SK-N-MC (cell line): ENCODE data around the gene ARHGAP23.
A peak's percentile ranks its signal among the peaks of the same experiment; 100 is the strongest.

ENCODE experiments used
- DNase-seq: peaks from one replicate; pipeline ENCODE4 v3.0.0-alpha.2; 2011; ENCODE audit warnings: low read depth, low spot score
- H3K27ac ChIP-seq: fragments of 200-600 bp; sonication (generic); 2 replicates; pipeline ENCODE4 v1.5.1; 2016; ENCODE audit warnings: mixed run types
- H3K36me3 ChIP-seq: fragments of 200-600 bp; sonication (generic); 2 replicates; pipeline ENCODE4 v1.6.1; 2017; ENCODE audit warnings: antibody characterized with exemption, low read length, mixed read lengths; ENCODE audit not compliant: insufficient read depth
- H3K4me3 ChIP-seq: fragments of 200-600 bp; sonication (generic); 2 replicates; pipeline ENCODE4 v1.5.1; 2016
- H3K9ac ChIP-seq: fragments of 200-600 bp; sonication (generic); 2 replicates; pipeline ENCODE4 v1.8.0; 2017; ENCODE audit warnings: mixed run types, mixed read lengths; ENCODE audit not compliant: insufficient read length
- H3K9me3 ChIP-seq: fragments of 200-600 bp; sonication (generic); 2 replicates; pipeline ENCODE4 v1.6.1; 2017; ENCODE audit warnings: low read depth, mild to moderate bottlenecking, antibody characterized with exemption, low read length, moderate library complexity, mixed read lengths
- EZH2 ChIP-seq: fragments of 200-600 bp; sonication (generic); IDR thresholded peaks from one replicate; pipeline ENCODE4 v1.6.1; 2017; ENCODE audit warnings: antibody characterized with exemption
- FOXP2 ChIP-seq: optimal IDR thresholded peaks from 2 replicates; pipeline ENCODE3; 2011; ENCODE audit warnings: mild to moderate bottlenecking, moderate library complexity; ENCODE audit not compliant: insufficient read depth; ENCODE audit errors: extremely low read length, control extremely low read depth
- POLR2AphosphoS5 ChIP-seq: IDR thresholded peaks from 2 replicates; pipeline ENCODE4 v1.6.1; 2012; ENCODE audit warnings: mild to moderate bottlenecking, low read depth, low read length, borderline replicate concordance

ARHGAP23 gene

GRCh38 chr17:38418693-38419507 lies 9.4 kb upstream of the ARHGAP23 start:
- peak overlapping the region; percentile 64 for H3K4me3 ChIP-seq
- no peak overlapping the region for H3K9ac ChIP-seq
- H3K36me3 ChIP-seq, result no peaks in the 10 kb centered on the region
- no peak for TF ChIP-seq POLR2AphosphoS5
- TF ChIP-seq EZH2, result no peak
- no peak for TF ChIP-seq FOXP2
- no peak for DNase-seq
- no peak overlapping the region for H3K27ac ChIP-seq
- no peaks in the 10 kb centered on the region for H3K9me3 ChIP-seq

GRCh38 chr17:38419508-38419981 lies 8.7 kb upstream of the ARHGAP23 start:
- H3K9ac ChIP-seq, result no peak overlapping the region
- H3K4me3 ChIP-seq, result peak overlapping the region; percentile 64
- H3K36me3 ChIP-seq, result no peaks in the 10 kb centered on the region
- H3K9me3 ChIP-seq, result no peaks in the 10 kb centered on the region
- no peak overlapping the region for H3K27ac ChIP-seq
- no peak for TF ChIP-seq FOXP2
- DNase-seq, result no peak

DNA sequence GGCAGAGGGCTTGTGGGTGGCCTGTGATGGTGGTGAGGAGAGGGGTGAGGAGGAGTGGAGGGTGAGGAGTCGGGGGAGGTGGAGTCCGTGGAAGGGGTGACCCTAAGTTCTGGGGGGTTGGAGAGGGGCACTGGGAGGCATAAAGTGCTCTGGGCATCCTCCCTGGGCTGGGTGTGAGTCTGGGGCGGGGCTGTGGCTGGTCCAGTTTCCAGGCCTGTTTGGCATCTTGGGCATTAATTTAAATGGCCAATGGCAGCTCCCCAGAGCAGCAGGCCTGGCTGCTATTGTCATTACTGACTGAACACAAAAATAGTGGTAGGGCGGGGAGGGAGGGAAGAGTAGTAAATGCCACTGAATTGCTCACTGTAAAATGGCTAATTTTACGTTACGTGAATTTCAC lies 7.7 kb upstream of the ARHGAP23 start:
- Histone ChIP-seq H3K9me3 (no peaks in the 10 kb centered on the region), H3K4me3 (no peak overlapping the region), H3K9ac (no peak overlapping the region), H3K27ac (no peak overlapping the region), H3K36me3 (no peaks in the 10 kb centered on the region)
- no peak for TF ChIP-seq POLR2AphosphoS5
- TF ChIP-seq EZH2, result no peak
- no peak for TF ChIP-seq FOXP2
- DNase-seq, result no peak

- Histone ChIP-seq H3K9ac (no peak overlapping the region), H3K27ac (no peak overlapping the region), H3K9me3 (no peaks in the 10 kb centered on the region), H3K36me3 (no peaks in the 10 kb centered on the region), H3K4me3 (peak overlapping the region; percentile 44)
- no peak for DNase-seq
- TF ChIP-seq FOXP2 (no peak), EZH2 (no peak)
Measured at GRCh38 chr17:38421171-38421841, 7.0 kb upstream of the ARHGAP23 start.

DNA sequence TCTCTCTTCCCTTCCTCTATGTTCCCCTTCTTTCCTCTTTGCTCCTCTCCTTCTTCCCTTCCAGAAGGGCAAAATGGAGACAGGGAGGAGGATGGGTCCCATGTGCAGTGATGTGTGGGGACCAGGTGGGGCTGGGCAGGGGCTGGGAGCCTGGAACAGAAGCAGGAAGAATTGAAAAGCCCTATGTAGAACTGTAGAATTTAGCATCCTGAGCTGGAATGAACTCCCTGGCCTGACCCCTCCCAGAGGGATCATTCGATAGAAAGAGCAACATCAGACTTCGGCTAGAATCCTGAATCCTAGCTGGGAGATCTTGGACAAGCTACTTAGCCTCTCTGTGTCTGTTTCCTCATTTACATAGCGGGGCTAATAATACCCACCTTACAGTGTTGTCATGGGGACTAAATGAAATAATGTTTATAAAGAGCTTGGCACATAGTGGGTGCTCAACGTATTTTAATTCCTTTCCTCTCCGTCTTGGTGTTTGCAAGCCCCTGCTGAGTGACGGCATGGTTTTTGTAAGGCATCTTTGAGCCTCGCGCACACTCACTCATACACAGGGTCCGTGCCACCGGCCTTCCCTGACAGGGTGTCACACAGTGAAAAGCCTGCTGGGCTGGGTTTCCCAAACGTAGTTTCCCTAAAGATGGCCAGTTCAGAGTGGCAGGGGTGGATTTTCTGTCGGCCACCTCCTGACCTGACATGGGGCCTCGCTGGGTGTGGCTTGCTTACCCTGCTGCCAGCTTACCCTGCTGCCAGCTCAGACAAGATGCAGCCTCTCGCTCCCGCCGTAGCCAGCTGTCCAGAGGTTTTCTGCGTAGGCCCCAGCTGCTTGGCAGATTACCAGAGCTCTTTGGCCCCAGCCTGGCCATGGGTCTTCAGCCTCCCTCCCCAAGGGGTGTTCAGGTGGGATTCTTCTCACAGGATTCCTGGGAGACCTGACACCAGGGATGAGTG lies 6.1 kb upstream of the ARHGAP23 start:
- H3K27ac ChIP-seq, result no peak overlapping the region
- TF ChIP-seq EZH2, result no peak
- no peak for TF ChIP-seq POLR2AphosphoS5
- no peak for TF ChIP-seq FOXP2
- H3K9ac ChIP-seq, result no peak overlapping the region
- H3K4me3 ChIP-seq, result peak overlapping the region; percentile 44; the same call in 1 of the 2 replicates
- no peak for DNase-seq
- no peaks in the 10 kb centered on the region for H3K9me3 ChIP-seq
- no peaks in the 10 kb centered on the region for H3K36me3 ChIP-seq

- no peak overlapping the region for H3K27ac ChIP-seq
- H3K4me3 ChIP-seq, result no peak overlapping the region
- H3K9ac ChIP-seq, result no peak overlapping the region
- no peaks in the 10 kb centered on the region for H3K9me3 ChIP-seq
- H3K36me3 ChIP-seq, result no peaks in the 10 kb centered on the region
- no peak for DNase-seq
- TF ChIP-seq EZH2 (no peak), FOXP2 (no peak), POLR2AphosphoS5 (no peak)
Measured at GRCh38 chr17:38424297-38424972, 3.8 kb upstream of the ARHGAP23 start.

DNA sequence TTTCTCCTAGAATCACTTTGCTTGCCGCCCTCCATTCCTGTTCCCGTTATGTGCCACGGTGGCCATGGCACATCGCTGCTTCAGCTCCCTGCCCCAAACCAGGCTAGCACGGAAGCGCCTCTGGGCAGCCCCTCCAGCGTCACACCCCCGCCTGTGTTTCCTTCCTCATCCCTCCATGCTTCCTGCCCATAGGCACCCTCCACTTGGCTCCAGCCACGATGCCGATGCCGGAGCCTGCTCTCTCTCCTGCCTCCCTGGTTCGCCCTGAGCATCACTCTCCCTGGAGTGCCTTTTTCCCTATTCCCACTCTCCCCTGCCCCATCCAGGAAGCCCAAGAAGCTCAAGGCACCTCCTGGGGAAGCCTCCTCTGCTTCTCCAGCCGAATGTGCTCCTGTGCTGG lies 3.2 kb upstream of the ARHGAP23 start:
- no peak overlapping the region for H3K9ac ChIP-seq
- TF ChIP-seq POLR2AphosphoS5 (no peak), FOXP2 (no peak), EZH2 (no peak)
- no peaks in the 10 kb centered on the region for H3K9me3 ChIP-seq

More for the DNA sequence above, 3.2 kb upstream of the ARHGAP23 start:
- DNase-seq, result no peak
- H3K4me3 ChIP-seq, result no peak overlapping the region
- H3K27ac ChIP-seq, result no peak overlapping the region
- H3K36me3 ChIP-seq, result no peaks in the 10 kb centered on the region
